Activated CD4-positive, CD25-positive, alpha-beta regulatory T cell treated with anti-CD3 and anti-CD28 coated beads, Interleukin-2, amount 50 U/mL, for 72 hours (primary cell): ENCODE results near the gene EIPR1.

Experiments
- DNase-seq: peaks from one replicate; pipeline ENCODE4 v3.0.0; 2021

Gene EIPR1

GRCh38 chr2:3264010-3264744 is 113.4 kb downstream of the EIPR1 start:
- no peak for DNase-seq

DNA sequence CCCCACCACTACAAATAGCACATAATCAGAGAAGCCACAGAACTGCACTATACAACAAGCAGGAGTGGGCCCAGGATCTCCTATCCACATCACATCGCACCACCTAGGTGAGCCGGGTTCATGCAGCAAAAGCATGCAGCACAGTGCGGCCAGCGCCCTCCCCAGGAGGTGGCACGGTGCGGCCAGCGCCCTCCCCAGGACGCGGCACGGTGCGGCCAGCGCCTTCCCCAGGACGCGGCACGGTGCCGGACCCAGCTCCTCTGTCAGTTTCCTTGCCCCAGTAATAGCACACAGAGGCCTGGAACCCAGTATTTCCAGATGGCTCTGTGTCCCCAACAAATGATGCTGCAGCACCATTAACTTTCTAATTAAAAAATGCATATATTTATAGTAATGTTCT is 114.1 kb downstream of the EIPR1 start:
- DNase-seq = no peak

DNA sequence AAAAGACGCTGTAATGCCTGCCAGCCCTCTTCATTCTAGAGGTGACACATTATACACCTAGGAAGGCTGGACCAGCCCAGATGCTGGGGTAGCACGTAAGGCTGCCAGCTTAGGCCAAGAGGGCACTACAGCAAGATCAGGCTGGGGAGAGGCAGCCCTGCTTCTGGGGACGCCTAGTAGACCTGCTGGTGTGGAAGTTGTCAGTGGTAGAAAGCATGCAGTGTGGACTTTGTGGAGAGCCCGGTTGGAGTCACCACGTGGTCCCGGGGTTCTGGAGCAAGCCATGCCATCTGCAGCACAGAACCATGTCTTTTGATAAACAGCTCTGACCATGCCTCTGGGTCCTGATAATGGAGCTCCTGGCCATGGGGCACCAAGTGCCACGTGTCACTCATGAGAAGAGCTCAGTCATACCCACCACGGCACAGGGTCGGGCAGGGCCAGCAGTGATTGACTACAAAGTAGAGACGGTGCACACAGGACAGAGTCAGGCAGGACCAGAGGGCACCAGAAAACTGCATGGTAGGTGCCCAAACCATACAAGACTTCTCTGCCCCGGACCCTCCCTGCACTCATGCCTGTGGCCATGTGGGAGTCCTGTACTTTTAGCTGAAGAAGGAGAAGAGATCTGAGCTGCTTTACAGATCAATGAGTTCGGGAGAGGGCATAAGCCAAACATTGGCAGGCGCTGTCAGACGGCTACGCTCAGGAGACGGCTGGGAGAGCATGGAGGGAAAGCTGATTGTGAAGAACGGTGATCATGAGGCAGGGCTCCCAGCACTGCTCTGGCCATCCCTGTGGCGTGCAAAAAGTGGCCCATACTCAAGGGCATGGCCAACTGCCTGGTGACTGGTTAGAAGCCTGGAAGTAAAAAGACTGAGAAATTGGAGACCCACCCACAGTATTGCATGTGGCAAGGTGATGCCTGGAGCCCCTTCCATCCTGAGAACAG is 114.9 kb downstream of the EIPR1 start:
- DNase-seq = no peak

DNA sequence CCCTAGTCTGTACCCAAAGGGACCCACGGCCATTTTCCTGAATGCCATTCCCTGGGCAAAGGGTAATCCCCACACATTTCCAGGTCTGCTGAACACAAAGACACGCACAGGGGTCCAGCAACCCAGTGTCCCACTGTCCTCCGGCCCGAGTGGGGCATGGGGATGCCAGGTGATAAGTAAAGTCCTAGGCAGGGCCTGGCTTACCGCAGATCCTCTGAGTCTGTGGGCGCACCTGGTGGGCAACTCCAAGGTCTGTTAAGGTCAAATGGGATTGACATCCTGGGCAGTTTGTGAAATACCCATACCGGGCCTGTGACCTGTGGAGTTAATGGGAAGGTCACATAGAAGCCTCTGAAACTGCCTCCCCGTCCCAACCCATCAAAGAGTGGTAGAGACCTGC is 116.1 kb downstream of the EIPR1 start:
- DNase-seq = no peak

DNA sequence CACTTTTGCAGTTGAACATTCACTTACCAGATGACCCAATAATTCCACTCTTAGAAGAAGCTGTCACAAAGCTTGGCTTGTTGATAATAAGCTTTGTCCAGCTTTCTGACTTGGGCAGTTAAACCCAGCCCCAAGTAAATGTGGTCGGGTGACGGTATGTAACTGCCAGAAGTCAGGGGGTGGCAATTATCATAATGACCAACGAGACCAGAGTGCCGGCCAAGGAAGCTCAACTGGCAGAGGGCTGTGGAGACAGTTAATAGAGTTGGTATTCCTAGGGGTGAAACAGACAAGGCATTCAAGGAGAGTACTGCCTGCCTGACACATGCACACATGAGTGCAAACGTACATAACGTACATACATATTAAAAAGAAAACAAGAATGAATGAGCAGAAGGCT is 116.7 kb downstream of the EIPR1 start:
- no peak for DNase-seq

- DNase-seq = no peak
Observed at GRCh38 chr2:3257826-3258225, 119.8 kb downstream of the EIPR1 start.

DNA sequence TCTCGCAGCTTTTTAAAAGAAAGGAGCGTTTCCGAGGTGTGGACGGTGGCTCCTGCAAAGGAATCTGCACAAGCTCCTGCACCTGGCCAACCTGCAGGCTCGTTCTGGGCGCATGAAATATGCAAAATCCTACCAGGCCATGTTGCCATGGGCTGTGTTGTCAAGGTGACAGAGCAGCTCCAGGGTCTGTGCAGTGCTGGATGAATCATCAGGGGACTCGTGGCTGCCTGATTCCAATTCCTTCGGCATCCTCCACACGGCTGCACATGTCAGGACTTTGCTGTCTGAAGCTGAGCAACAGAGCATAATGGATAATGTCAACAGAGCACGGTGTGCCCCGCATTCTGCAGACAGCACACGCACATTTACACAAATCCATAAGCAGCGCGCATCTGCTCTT is 120.5 kb downstream of the EIPR1 start:
- no peak for DNase-seq

DNA sequence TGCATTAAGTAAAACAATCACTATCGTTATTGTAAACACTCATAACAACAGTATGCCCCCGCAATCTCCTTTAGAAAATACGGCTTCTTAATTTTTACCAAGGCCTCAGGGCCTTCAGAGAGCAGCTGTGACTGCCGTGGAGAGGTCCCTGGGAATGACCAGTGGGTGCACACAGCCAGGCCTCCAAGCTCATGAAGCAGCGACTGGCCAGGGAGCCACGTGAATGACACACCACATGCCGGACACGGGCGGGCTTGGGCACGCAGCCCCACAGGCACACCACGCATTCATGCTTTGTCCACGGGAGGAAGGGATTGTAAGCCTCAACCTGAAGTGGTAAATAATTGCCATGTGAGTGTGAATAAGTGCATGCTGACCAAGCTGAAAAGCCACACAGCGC is 121.0 kb downstream of the EIPR1 start:
- DNase-seq = no peak

- DNase-seq = no peak
Observed at GRCh38 chr2:3256157-3256556, 121.5 kb downstream of the EIPR1 start.

DNA sequence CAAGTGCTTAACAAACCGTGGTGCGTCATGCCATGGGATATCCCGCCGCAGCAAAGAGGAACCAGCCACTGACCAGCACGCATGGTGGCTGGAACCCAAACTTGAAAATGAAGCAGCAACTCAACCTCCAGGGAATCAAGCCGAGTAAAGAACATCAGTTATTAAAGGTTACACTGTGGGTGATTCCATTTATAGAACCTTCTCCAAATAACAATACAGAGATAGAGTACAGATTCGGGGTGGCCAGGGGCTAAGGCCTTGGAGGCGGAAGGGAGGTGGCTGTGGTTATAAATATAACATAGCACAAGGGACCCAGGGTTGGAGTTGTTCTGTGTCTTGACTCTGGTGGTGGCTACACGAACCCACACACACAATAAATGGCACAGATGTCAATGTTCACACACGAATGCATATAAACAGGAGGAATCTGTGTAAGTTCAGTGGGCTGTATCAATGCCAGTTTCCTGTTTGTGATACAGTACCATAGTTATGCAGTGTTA is 123.1 kb downstream of the EIPR1 start:
- no peak for DNase-seq

GRCh38 chr2:3253913-3254441 is 123.6 kb downstream of the EIPR1 start:
- DNase-seq = no peak

- no peak for DNase-seq
Observed at GRCh38 chr2:3251946-3252345, 125.7 kb downstream of the EIPR1 start.

GRCh38 chr2:3249476-3249962 is 128.1 kb downstream of the EIPR1 start:
- no peak for DNase-seq

GRCh38 chr2:3248754-3249475 is 128.7 kb downstream of the EIPR1 start:
- no peak for DNase-seq

- DNase-seq = no peak
Observed at GRCh38 chr2:3246928-3247714, 130.5 kb downstream of the EIPR1 start.

- no peak for DNase-seq
Observed at GRCh38 chr2:3246406-3246805, 131.2 kb downstream of the EIPR1 start.

- no peak for DNase-seq
Observed at GRCh38 chr2:3244486-3244885, 133.1 kb downstream of the EIPR1 start.

- no peak for DNase-seq
Observed at GRCh38 chr2:3243804-3244203, 133.8 kb downstream of the EIPR1 start.

DNA sequence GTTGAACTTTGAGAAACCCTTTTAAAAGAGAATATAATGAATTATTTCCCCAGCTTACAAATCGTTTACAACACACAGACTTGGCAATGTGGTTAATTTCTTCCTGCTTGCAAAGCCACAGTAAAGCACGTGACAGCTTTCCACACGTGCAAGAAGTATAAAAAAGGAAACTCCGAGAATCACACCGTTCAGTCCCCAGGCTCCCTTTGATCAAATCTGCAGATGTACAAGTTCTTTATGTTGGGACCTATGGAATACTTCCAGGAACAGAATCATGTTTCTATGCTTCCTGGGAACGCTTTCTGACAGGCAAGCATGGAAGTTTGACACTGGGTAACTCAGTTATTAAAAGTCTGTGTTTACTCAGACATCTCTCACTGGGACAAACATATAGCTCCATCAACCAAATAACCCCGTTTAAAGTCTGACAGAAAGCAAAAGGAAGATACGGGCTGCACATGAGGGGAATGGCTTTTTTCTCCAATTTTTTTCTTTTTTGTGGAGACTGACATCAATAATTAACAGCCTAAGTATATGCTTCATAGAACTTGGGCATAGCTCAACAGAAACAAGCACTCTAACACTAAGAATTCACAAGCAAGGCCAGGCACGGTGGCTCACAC is 134.8 kb downstream of the EIPR1 start:
- DNase-seq = no peak

GRCh38 chr2:3241971-3242746 is 135.5 kb downstream of the EIPR1 start:
- no peak for DNase-seq
